ENCODE data around the gene CCDC91. TPM values are rescaled to one million over a fixed set of nuclear protein-coding genes. Genes with fewer than 3 reads are reported as not detected.

CCDC91 gene
- total and polyA plus RNA-seq, 2 donors from 2014 or later, result 17.5 to 35.7 TPM

DNA sequence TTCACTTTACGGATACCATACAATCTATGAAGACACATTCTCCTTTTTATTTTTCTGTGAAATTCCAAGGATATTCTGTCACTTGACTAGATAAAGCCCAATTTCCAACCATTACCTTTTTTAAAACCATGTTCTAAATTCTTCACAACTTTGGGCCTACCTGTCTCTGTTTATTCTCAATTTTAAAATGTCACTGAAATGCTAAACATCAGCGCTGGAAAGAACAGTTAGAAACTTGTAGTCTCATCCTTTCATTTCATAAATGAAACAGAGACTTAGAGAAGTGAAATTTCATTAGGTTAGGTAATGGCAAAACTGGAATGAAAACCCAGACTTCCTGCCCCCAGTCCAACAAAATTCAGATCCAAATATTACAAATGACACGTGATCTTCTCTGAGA, 396.2 kb downstream of the CCDC91 start:
- DNase-seq (no peak), FAIRE-seq (no peak)
- Histone ChIP-seq H3K27me3 (ENCODE audit: control insufficient read depth, insufficient read depth, low read length) (no peaks in the 10 kb centered on the region), H3K27ac (ENCODE audit: low read depth in 2 of 2, low read length in 2 of 2) (no peak overlapping the region), H3K9ac (ENCODE audit: low read length in 3 of 3) (no peak overlapping the region), H3K4me3 (ENCODE audit: low read length in 3 of 3) (no peak overlapping the region), H3K36me3 (ENCODE audit: control insufficient read depth in 2 of 3, insufficient read depth in 3 of 3, low read length in 3 of 3) (no peaks in the 10 kb centered on the region), H3K4me1 (ENCODE audit: control insufficient read depth in 2 of 3, insufficient read depth in 2 of 3, low read depth in 1 of 3, low read length in 3 of 3) (no peaks in the 10 kb centered on the region), H3K9me3 (ENCODE audit: control insufficient read depth in 2 of 3, insufficient read depth in 1 of 3, low read length in 3 of 3) (no peaks in the 10 kb centered on the region)
- intact Hi-C loops (cut with DNase I), result no loop called here
- TF ChIP-seq, protein P1, sequence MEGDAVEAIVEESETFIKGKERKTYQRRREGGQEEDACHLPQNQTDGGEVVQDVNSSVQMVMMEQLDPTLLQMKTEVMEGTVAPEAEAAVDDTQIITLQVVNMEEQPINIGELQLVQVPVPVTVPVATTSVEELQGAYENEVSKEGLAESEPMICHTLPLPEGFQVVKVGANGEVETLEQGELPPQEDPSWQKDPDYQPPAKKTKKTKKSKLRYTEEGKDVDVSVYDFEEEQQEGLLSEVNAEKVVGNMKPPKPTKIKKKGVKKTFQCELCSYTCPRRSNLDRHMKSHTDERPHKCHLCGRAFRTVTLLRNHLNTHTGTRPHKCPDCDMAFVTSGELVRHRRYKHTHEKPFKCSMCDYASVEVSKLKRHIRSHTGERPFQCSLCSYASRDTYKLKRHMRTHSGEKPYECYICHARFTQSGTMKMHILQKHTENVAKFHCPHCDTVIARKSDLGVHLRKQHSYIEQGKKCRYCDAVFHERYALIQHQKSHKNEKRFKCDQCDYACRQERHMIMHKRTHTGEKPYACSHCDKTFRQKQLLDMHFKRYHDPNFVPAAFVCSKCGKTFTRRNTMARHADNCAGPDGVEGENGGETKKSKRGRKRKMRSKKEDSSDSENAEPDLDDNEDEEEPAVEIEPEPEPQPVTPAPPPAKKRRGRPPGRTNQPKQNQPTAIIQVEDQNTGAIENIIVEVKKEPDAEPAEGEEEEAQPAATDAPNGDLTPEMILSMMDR (IDR thresholded peaks at IDR 0.05; ENCODE audit: borderline replicate concordance, extremely low read depth, insufficient read depth), result no peak

DNA sequence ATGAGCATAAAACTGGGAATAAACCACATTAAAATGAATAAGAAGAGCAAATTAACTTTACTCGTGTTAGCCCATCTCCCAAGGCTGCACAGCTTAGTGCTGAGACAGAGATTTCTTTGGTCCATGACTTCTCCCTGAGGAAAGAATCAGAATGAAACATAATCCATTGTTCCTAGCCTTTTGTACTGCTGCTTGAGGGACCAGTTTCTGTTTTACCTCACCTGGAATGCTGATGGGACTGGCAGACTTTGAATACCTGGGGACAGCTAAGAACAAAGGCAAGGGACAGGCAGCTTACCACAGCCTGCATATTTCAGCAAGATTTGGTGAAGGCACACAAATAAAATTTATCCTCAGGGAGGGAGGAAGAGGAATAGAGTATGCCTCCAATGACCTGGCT, 401.6 kb downstream of the CCDC91 start:
- DNase-seq (no peak), FAIRE-seq (no peak)
- no peaks in the 10 kb centered on the region for H3K27me3 ChIP-seq (ENCODE audit: control insufficient read depth, insufficient read depth, low read length)
- H3K9me3 ChIP-seq (ENCODE audit: control insufficient read depth in 2 of 3, insufficient read depth in 1 of 3, low read length in 3 of 3), result peaks cover 0 to 4% (median 3%) of the 10 kb centered on the region in 3 donors
- H3K9ac ChIP-seq (ENCODE audit: low read length in 3 of 3), result no peak overlapping the region
- intact Hi-C loops (cut with DNase I), result no loop called here
- no peaks in the 10 kb centered on the region for H3K4me1 ChIP-seq (ENCODE audit: control insufficient read depth in 2 of 3, insufficient read depth in 2 of 3, low read depth in 1 of 3, low read length in 3 of 3)
- no peak overlapping the region for H3K4me3 ChIP-seq (ENCODE audit: low read length in 3 of 3)
- TF ChIP-seq, protein P1 (IDR thresholded peaks at IDR 0.05; ENCODE audit: borderline replicate concordance, extremely low read depth, insufficient read depth), result no peak
- no peaks in the 10 kb centered on the region for H3K36me3 ChIP-seq (ENCODE audit: control insufficient read depth in 2 of 3, insufficient read depth in 3 of 3, low read length in 3 of 3)
- no peak overlapping the region for H3K27ac ChIP-seq (ENCODE audit: low read depth in 2 of 2, low read length in 2 of 2)

Other genes starting within 250 kb of the CCDC91 start
- gene PTHLH, start 217.7 kb upstream of the CCDC91 start, total RNA-seq, result 0.72 TPM
- not detected for gene PTHLH, start 217.7 kb upstream of the CCDC91 start, polyA plus RNA-seq (ENCODE audit: insufficient read depth, low read depth, low replicate concordance)

All from kidney (tissue), 14 donors.